ENCODE data around the gene DDX1. TPM values are rescaled to one million over a fixed set of nuclear protein-coding genes. Genes with fewer than 3 reads are reported as not detected.

The DDX1 gene
- total RNA-seq, 1 experiment from 2014 or later: 70.7 TPM

DNA sequence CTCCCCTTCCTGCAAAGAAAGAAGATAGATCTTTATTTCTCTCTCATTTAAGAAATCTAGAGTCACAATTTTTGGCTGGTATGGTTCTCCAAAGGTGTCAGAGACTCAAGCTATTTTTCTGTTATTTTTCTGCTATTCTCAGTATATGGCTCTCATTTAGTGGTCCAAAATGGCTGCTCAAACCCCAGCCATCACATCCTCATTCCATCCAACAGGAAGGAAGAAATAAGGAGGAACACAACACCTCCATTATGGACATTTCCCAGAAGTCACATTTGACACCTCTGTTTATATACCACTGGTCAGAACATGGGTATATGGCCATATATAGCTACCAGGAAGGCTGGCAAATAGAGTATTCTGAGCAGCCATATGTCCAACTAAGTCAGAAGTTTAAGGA, 7.4 kb upstream of the DDX1 start:
- H2AFZ ChIP-seq: no peak overlapping the region
- ChIA-PET CTCF (no interaction called here), POLR2A (ENCODE audit: unreplicated experiment) (no interaction called here)
- H3K36me3 ChIP-seq (ENCODE audit: low read depth): no peaks in the 10 kb centered on the region
- DNase-seq: no peak
- H3K4me1 ChIP-seq (replicated peaks; ENCODE audit: insufficient read depth): no peaks in the 10 kb centered on the region
- H3K27ac ChIP-seq: no peak overlapping the region
- no peak overlapping the region for H3K4me2 ChIP-seq
- H3K9me3 ChIP-seq (ENCODE audit: insufficient read depth, low read depth): no peaks in the 10 kb centered on the region
- no TSS peak for BruUV-seq (replicated peaks)
- H3K4me3 ChIP-seq: no peak overlapping the region
- H4K20me1 ChIP-seq (ENCODE audit: insufficient read depth): no peaks in the 10 kb centered on the region
- no peaks in the 10 kb centered on the region for H3F3A ChIP-seq (ENCODE audit: insufficient read depth, low read depth)
- H3K27me3 ChIP-seq (ENCODE audit: insufficient read depth, low read depth): no peaks in the 10 kb centered on the region
- intact Hi-C loops (cut with micrococcal nuclease; ENCODE audit: unreplicated experiment): loop anchor here (10.0 kb wide), 1 partner anchor 950 kb away; the partner anchor contains the start of gene LRATD1
- no peaks in the 10 kb centered on the region for H3K79me2 ChIP-seq (ENCODE audit: low read depth)
- H3K9me2 ChIP-seq (ENCODE audit: insufficient read depth): no peaks in the 10 kb centered on the region
- TF ChIP-seq EZH2 (IDR thresholded peaks at IDR 0.05; ENCODE audit: low read depth) (no peak), CTCF (conservative IDR thresholded peaks at IDR 0.05) (no peak)

DNA sequence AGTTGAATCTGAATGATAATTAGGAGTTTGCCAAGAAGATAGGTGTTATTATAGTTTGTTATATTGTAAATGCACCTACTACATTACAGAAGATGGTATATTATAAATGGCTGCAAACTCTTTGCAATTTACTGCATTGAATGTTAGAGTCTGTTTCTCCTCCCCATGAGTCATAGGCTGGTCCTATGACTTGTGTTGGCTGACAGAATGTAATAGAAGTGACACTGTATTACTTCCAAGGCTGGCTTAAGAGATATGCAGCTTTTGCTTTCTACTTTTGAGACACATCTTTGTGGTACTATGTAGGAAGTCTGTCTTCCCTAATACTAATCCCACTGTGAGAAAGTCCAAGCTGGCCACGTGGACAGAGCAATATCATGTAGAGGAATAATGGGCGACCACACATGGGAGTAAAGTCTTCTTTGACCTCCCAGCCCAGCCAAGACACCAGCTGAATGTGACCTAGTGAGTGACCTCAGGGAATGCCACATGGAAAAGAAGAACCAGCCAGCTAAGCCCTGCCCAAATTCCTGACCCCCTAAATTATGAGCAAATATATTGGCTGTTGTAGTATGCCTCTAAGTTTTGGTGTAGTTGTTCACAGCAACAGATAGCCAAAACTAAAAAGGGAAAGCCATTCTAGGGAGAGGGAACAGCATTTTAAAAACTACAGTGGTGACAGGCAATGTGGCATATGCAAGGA, 6.8 kb upstream of the DDX1 start:
- H3K36me3 ChIP-seq (ENCODE audit: low read depth): no peaks in the 10 kb centered on the region
- H3K9me3 ChIP-seq (ENCODE audit: insufficient read depth, low read depth): no peaks in the 10 kb centered on the region
- no peaks in the 10 kb centered on the region for H3F3A ChIP-seq (ENCODE audit: insufficient read depth, low read depth)
- H3K27ac ChIP-seq: no peak overlapping the region
- H3K4me2 ChIP-seq: no peak overlapping the region
- POLR2A ChIA-PET (ENCODE audit: unreplicated experiment): no interaction called here
- H3K4me1 ChIP-seq (replicated peaks; ENCODE audit: insufficient read depth): no peaks in the 10 kb centered on the region
- H3K9me2 ChIP-seq (ENCODE audit: insufficient read depth): no peaks in the 10 kb centered on the region
- TF ChIP-seq CTCF (conservative IDR thresholded peaks at IDR 0.05) (no peak), EZH2 (IDR thresholded peaks at IDR 0.05; ENCODE audit: low read depth) (no peak)
- BruUV-seq (replicated peaks): no TSS peak
- intact Hi-C loops (cut with micrococcal nuclease; ENCODE audit: unreplicated experiment): loop anchor here (10.0 kb wide), 1 partner anchor 950 kb away; the partner anchor contains the start of gene LRATD1
- CTCF ChIA-PET: no interaction called here
- no peak overlapping the region for H2AFZ ChIP-seq
- no peaks in the 10 kb centered on the region for H3K27me3 ChIP-seq (ENCODE audit: insufficient read depth, low read depth)
- no peaks in the 10 kb centered on the region for H3K79me2 ChIP-seq (ENCODE audit: low read depth)
- no peak overlapping the region for H3K4me3 ChIP-seq
- no peak for DNase-seq
- no peaks in the 10 kb centered on the region for H4K20me1 ChIP-seq (ENCODE audit: insufficient read depth)

DNA sequence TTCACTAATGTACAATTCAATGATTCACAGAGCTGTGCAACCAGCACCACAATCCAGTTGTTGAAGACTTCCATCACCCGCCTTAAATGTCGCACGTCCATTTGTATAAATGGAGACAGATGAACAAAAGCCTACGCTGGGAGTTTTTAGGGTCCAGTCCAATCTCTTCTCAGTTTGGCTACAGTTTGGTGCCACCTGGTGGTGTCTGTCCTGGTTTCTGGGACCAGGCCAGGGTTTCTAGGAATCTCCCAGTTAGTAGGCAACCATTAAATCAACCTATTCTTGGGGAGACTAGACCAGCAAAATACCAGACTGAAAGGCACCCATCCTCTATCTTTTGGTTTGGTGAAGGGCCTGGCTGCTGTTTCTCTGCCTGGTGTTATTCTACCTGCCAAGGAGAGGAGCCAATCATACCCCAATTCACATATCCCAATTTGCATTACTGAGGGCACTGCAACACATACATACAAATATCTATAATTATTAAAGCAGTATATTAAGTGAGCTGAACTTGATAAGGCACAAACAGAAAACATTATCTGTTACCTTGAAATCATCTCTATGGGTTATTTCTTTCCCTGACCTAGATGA, 3.2 kb upstream of the DDX1 start:
- no peak overlapping the region for H3K27ac ChIP-seq
- CTCF ChIA-PET: no interaction called here

More for the DNA sequence above, 3.2 kb upstream of the DDX1 start:
- H3K36me3 ChIP-seq (ENCODE audit: low read depth): no peaks in the 10 kb centered on the region
- BruUV-seq (replicated peaks): no TSS peak
- no peak overlapping the region for H3K4me3 ChIP-seq
- POLR2A ChIA-PET (ENCODE audit: unreplicated experiment): interaction anchor here (0.7 kb wide), 1 partner anchor 11 kb away, joined by 3 read pairs; no protein-coding TSS in a partner anchor
- H3K4me1 ChIP-seq (replicated peaks; ENCODE audit: insufficient read depth): peaks cover 15% of the 10 kb centered on the region
- H3K79me2 ChIP-seq (ENCODE audit: low read depth): peaks cover 17% of the 10 kb centered on the region
- intact Hi-C loops (cut with micrococcal nuclease; ENCODE audit: unreplicated experiment): loop anchor here (1.0 to 10.0 kb wide), 2 partner anchors 954 to 1300 kb away; partner anchors contain the start of gene LRATD1
- H3K27me3 ChIP-seq (ENCODE audit: insufficient read depth, low read depth): no peaks in the 10 kb centered on the region
- H3K9me2 ChIP-seq (ENCODE audit: insufficient read depth): no peaks in the 10 kb centered on the region
- H4K20me1 ChIP-seq (ENCODE audit: insufficient read depth): peaks cover 5% of the 10 kb centered on the region
- no peak overlapping the region for H2AFZ ChIP-seq
- peak; percentile 79 for TF ChIP-seq CTCF (conservative IDR thresholded peaks at IDR 0.05)
- TF ChIP-seq EZH2 (IDR thresholded peaks at IDR 0.05; ENCODE audit: low read depth): no peak
- H3F3A ChIP-seq (ENCODE audit: insufficient read depth, low read depth): peaks cover 7% of the 10 kb centered on the region; the same call in 1 of the 2 replicates
- DNase-seq: peak in 1 of 2 experiments; percentile 55
- H3K9me3 ChIP-seq (ENCODE audit: insufficient read depth, low read depth): no peaks in the 10 kb centered on the region
- no peak overlapping the region for H3K4me2 ChIP-seq
